Spleen (tissue), 11 donors: ENCODE measurements around the gene PLA2G4E. TPM values are rescaled to one million over a fixed set of nuclear protein-coding genes. Genes with fewer than 3 reads are reported as not detected.

Experiments used
- DNase-seq: peaks from one replicate; pipeline ENCODE4 v3.0.0-alpha.2; 2020
- H3K27ac ChIP-seq, 8 donors: fragments of 200-600 bp; sonication (generic) in 7 of 8; 1 replicate in 4 of 8; 2 replicates in 4 of 8; pipeline versions ENCODE4 v1.5.0 to v1.8.0; 2016 to 2021; ENCODE audit warnings: inconsistent platforms in 4 of 8, mild to moderate bottlenecking in 4 of 8, moderate library complexity in 1 of 8
- H3K27me3 ChIP-seq, 7 donors: fragments of 200-600 bp; sonication (generic) in 6 of 7; replicated peaks in 1 of 7; 1 replicate in 4 of 7; 2 replicates in 3 of 7; pipeline versions ENCODE4 v1.5.0 to v1.8.0; 2016 to 2021; ENCODE audit warnings: inconsistent platforms in 3 of 7, mild to moderate bottlenecking in 1 of 7
- H3K36me3 ChIP-seq, 6 donors: fragments of 200-600 bp; sonication (generic) in 5 of 6; 1 replicate in 4 of 6; 2 replicates in 2 of 6; pipeline versions ENCODE4 v1.5.0 to v1.8.0; 2016 to 2021; ENCODE audit warnings: inconsistent platforms in 2 of 6
- H3K4me1 ChIP-seq, 6 donors: fragments of 200-600 bp; sonication (generic) in 5 of 6; 1 replicate in 3 of 6; 2 replicates in 3 of 6; pipeline versions ENCODE4 v1.5.0 to v1.8.0; 2016 to 2021; ENCODE audit warnings: inconsistent platforms in 3 of 6
- H3K4me3 ChIP-seq, 8 donors: fragments of 200-600 bp; sonication (generic) in 7 of 8; 1 replicate in 4 of 8; 2 replicates in 4 of 8; pipeline versions ENCODE4 v1.5.0 to v1.8.0; 2016 to 2021; ENCODE audit warnings: inconsistent platforms in 4 of 8, mild to moderate bottlenecking in 4 of 8, moderate library complexity in 2 of 8
- H3K9me3 ChIP-seq, 8 donors: fragments of 200-600 bp; sonication (generic) in 7 of 8; 1 replicate in 4 of 8; 2 replicates in 4 of 8; pipeline versions ENCODE4 v1.5.0 to v1.8.0; 2016 to 2021; ENCODE audit warnings: inconsistent platforms in 4 of 8
- CTCF ChIP-seq, 11 experiments: fragments of 200-600 bp in 7 of 11; fragments of 450-650 bp in 4 of 11; sonication (generic) in 4 of 11; IDR thresholded peaks in 8 of 11; conservative IDR thresholded peaks in 3 of 11; 1 replicate in 7 of 11; 2 replicates in 4 of 11; pipeline versions ENCODE4 v1.4.0 to v1.8.0; 2016 to 2021; ENCODE audit warnings: antibody characterized with exemption in 11 of 11, inconsistent platforms in 4 of 11, mild to moderate bottlenecking in 1 of 11
- POLR2A ChIP-seq, 3 donors: fragments of 450-650 bp; IDR thresholded peaks; one replicate each; pipeline ENCODE4 v1.5.1; 2017; ENCODE audit warnings: antibody characterized with exemption in 3 of 3, mild to moderate bottlenecking in 1 of 3
- POLR2AphosphoS5 ChIP-seq, 3 donors: sonication (generic); formaldehyde crosslinking; IDR thresholded peaks; one replicate each; pipeline ENCODE4 v1.5.1; 2017; ENCODE audit warnings: antibody characterized with exemption in 3 of 3
- WGBS, 5 donors: extraction: QIAGEN DNeasy Blood & Tissue Kit in 3 of 5; methylation state at CpG; one replicate each; pipeline versions ENCODE4 v1.1.5 to v1.1.7; 2013 to 2018; 5-methylcytosine and 5-hydroxymethylcytosine counted together
- intact Hi-C: fragments of 100-400 bp; cut with DNase I; formaldehyde crosslinking; loops from one replicate; pipeline ENCODE4 v1.15.0; 2023; ENCODE audit warnings: low total_unique reads
- polyA plus RNA-seq, 3 donors: library from polyadenylated mRNA; stranded (reverse); fragments of 200-250 nt; gene quantifications; one replicate each; pipeline ENCODE4 v1.2.1, GENCODE V29; 2013
- total RNA-seq, 7 donors: library from RNA; depleted of rRNA in 3 of 7; stranded (reverse); fragments of >200 nt in 3 of 7; fragmentation: NEBNext Ultra II Directional in 4 of 7; extraction: Animal tissue kit (Norgen Biotek cat#: 25700) in 4 of 7; gene quantifications; one replicate each; pipeline versions ENCODE4 v1.1.0 to v1.2.1, GENCODE V29; 2016 to 2021
- donor health status: healthy with polysubstance abuse.
- donor health status: DM: no; HTN: no; CAD: no; lungs with moderate emphysema.
- donor health status: DM: no; HTN: no; CAD: no.
- donor health status: Bipolar disorder and iron deficiency.
- donor health status: healthy.
- donor health status: DM: no; HTN: no; CAD: no.
- donor health status: DM: yes; HTN: yes; CAD: no.

The PLA2G4E gene
- total and polyA plus RNA-seq, 10 donors, result not detected

GRCh38 chr15:42069025-42069424 lies 48.2 kb upstream of the PLA2G4E start:
- Histone ChIP-seq H3K4me3 (no peak overlapping the region), H3K27ac (no peak overlapping the region), H3K4me1 (no peaks in the 10 kb centered on the region), H3K9me3 (peaks cover 0 to 17% (median 10%) of the 10 kb centered on the region in 8 donors), H3K27me3 (peaks cover 0 to 58% (median 0%) of the 10 kb centered on the region in 7 donors), H3K36me3 (no peaks in the 10 kb centered on the region)
- TF ChIP-seq POLR2AphosphoS5 (IDR thresholded peaks at IDR 0.05) (no peak), CTCF (IDR thresholded peaks at IDR 0.05 in 8 of 11, conservative IDR thresholded peaks at IDR 0.05 in 3 of 11) (no peak), POLR2A (IDR thresholded peaks at IDR 0.05) (no peak)
- intact Hi-C loops, result no loop called here
- no peak for DNase-seq
- WGBS, 5 donors, result 82 to 86% (median 84%) methylated on average over 7 of the region's 7 CpGs

- intact Hi-C loops, result no loop called here
- no peak for DNase-seq
- 77 to 96% (median 95%) methylated on average over 5 to 14 of the region's 14 CpGs; no CpG with 5 or more reads in 1 of the 5 donors for WGBS, 5 donors
Observed at GRCh38 chr15:42068601-42069000, 47.8 kb upstream of the PLA2G4E start.

GRCh38 chr15:42066764-42067415 lies 46.0 kb upstream of the PLA2G4E start:
- peaks cover 0 to 17% (median 10%) of the 10 kb centered on the region in 8 donors for H3K9me3 ChIP-seq
- intact Hi-C loops, result no loop called here
- no peak overlapping the region for H3K4me3 ChIP-seq
- H3K27me3 ChIP-seq, result peaks cover 0 to 61% (median 0%) of the 10 kb centered on the region in 7 donors
- no peak for DNase-seq
- no peak for TF ChIP-seq POLR2A (IDR thresholded peaks at IDR 0.05)
- no peak for TF ChIP-seq POLR2AphosphoS5 (IDR thresholded peaks at IDR 0.05)
- no peak for TF ChIP-seq CTCF (IDR thresholded peaks at IDR 0.05 in 8 of 11, conservative IDR thresholded peaks at IDR 0.05 in 3 of 11)
- 33 to 49% (median 39%) methylated on average over 10 of the region's 10 CpGs for WGBS, 5 donors
- no peaks in the 10 kb centered on the region for H3K36me3 ChIP-seq
- H3K4me1 ChIP-seq, result no peaks in the 10 kb centered on the region
- H3K27ac ChIP-seq, result no peak overlapping the region

More at GRCh38 chr15:42068601-42069000, 47.8 kb upstream of the PLA2G4E start:
- peaks cover 0 to 58% (median 0%) of the 10 kb centered on the region in 7 donors for H3K27me3 ChIP-seq
- H3K36me3 ChIP-seq, result no peaks in the 10 kb centered on the region
- H3K27ac ChIP-seq, result no peak overlapping the region
- H3K4me3 ChIP-seq, result no peak overlapping the region
- TF ChIP-seq POLR2A (IDR thresholded peaks at IDR 0.05), result no peak
- no peak for TF ChIP-seq CTCF (IDR thresholded peaks at IDR 0.05 in 8 of 11, conservative IDR thresholded peaks at IDR 0.05 in 3 of 11)
- TF ChIP-seq POLR2AphosphoS5 (IDR thresholded peaks at IDR 0.05), result no peak
- H3K9me3 ChIP-seq, result peaks cover 0 to 17% (median 10%) of the 10 kb centered on the region in 8 donors
- H3K4me1 ChIP-seq, result no peaks in the 10 kb centered on the region

GRCh38 chr15:42065468-42065867 lies 44.6 kb upstream of the PLA2G4E start:
- 55 to 73% (median 57%) methylated on average over 7 of the region's 7 CpGs for WGBS, 5 donors
- Histone ChIP-seq H3K4me1 (no peaks in the 10 kb centered on the region), H3K4me3 (no peak overlapping the region), H3K9me3 (peaks cover 0 to 17% (median 10%) of the 10 kb centered on the region in 8 donors), H3K27me3 (peaks cover 0 to 48% (median 0%) of the 10 kb centered on the region in 7 donors), H3K36me3 (no peaks in the 10 kb centered on the region), H3K27ac (no peak overlapping the region)
- DNase-seq, result no peak
- no peak for TF ChIP-seq POLR2A (IDR thresholded peaks at IDR 0.05)
- TF ChIP-seq POLR2AphosphoS5 (IDR thresholded peaks at IDR 0.05), result no peak
- no peak for TF ChIP-seq CTCF (IDR thresholded peaks at IDR 0.05 in 8 of 11, conservative IDR thresholded peaks at IDR 0.05 in 3 of 11)
- intact Hi-C loops, result no loop called here
